ENCODE measurements around the gene DCAF12. TPM values are rescaled to one million over a fixed set of nuclear protein-coding genes. Genes with fewer than 3 reads are reported as not detected.

DCAF12 gene
- total and polyA plus RNA-seq, 2 of the 13 experiments (the other 11 are each of a cell fraction or from before 2014, with no cell fraction given), result 26.8 to 37.4 TPM

- BruUV-seq (replicated peaks), result no TSS peak
- no peak for TF ChIP-seq ZNF839 (CRISPR knock-in tag; IDR thresholded peaks at IDR 0.05; ENCODE audit: borderline replicate concordance)
- no peak for TF ChIP-seq ZNF713 (CRISPR knock-in tag; IDR thresholded peaks at IDR 0.05)
- 0 out of 2 replicates have a peak, but pooled peaks have one; percentile 16 for TF ChIP-seq CEBPG (CRISPR knock-in tag; IDR thresholded peaks at IDR 0.05)
- TF ChIP-seq CEBPB (IDR thresholded peaks at IDR 0.05; ENCODE audit: borderline replicate concordance, low read depth, low read length), result peak; percentile 60; the same call in 1 of the 2 replicates
- no peak for TF ChIP-seq ZBTB1 (CRISPR knock-in tag; IDR thresholded peaks at IDR 0.05; ENCODE audit: borderline replicate concordance)
- TF ChIP-seq GATAD2A (CRISPR knock-in tag; IDR thresholded peaks at IDR 0.05), result peak; percentile 29; the same call in 1 of the 2 replicates
- TF ChIP-seq ZFX (CRISPR knock-in tag; IDR thresholded peaks at IDR 0.05; ENCODE audit: low read depth), result no peak
- TF ChIP-seq RFX3 (CRISPR knock-in tag; IDR thresholded peaks at IDR 0.05), result no peak
- TF ChIP-seq MLX (CRISPR knock-in tag; IDR thresholded peaks at IDR 0.05), result no peak
- TF ChIP-seq HDAC6 (IDR thresholded peaks at IDR 0.05; ENCODE audit: low read depth, low read length), result no peak
- no peak for TF ChIP-seq ZNF329 (CRISPR knock-in tag; IDR thresholded peaks at IDR 0.05; ENCODE audit: low read depth)
- no peak for TF ChIP-seq ELK4 (CRISPR knock-in tag; IDR thresholded peaks at IDR 0.05; ENCODE audit: borderline replicate concordance)
- no peak for TF ChIP-seq FOSL1 (CRISPR knock-in tag; IDR thresholded peaks at IDR 0.05; ENCODE audit: borderline replicate concordance)
- ATAC-seq, result no peak
- peaks cover 39% of the 10 kb centered on the region for H3K4me1 ChIP-seq (ENCODE audit: insufficient read depth, low read length)
- H3K9ac ChIP-seq (ENCODE audit: insufficient read depth, low read depth, low read length), result no peak overlapping the region
- H4K20me1 ChIP-seq (ENCODE audit: insufficient read depth, low read length), result no peaks in the 10 kb centered on the region
- H3K4me2 ChIP-seq (ENCODE audit: low read depth, low read length), result no peak overlapping the region
- no peaks in the 10 kb centered on the region; a peak in 1 of 5 replicates for H3K27me3 ChIP-seq (ENCODE audit: control insufficient read depth in 1 of 2, insufficient read depth in 2 of 2, low read length in 2 of 2)
- no peak overlapping the region for H3K27ac ChIP-seq (ENCODE audit: extremely low read length, insufficient read depth, low read length)
- in situ Hi-C loops (cut with HindIII; ENCODE audit: extremely low pct_ligation_motif_present, low pct_unique_long_range_greater_than_20kb) (no loop called here), intact Hi-C loops (cut with micrococcal nuclease; ENCODE audit: unreplicated experiment) (no loop called here)
- DNase-seq (ENCODE audit: low spot score), result no peak
- no peaks in the 10 kb centered on the region for H3K36me3 ChIP-seq (replicated peaks in 1 of 2; ENCODE audit: control insufficient read depth in 1 of 2, insufficient read depth in 2 of 2, low read length in 2 of 2)
- no peak overlapping the region for H2AFZ ChIP-seq (ENCODE audit: low read length)
- H3K9me3 ChIP-seq (ENCODE audit: low read length), result no peaks in the 10 kb centered on the region
- H3K4me3 ChIP-seq (replicated peaks in 1 of 3; ENCODE audit: insufficient read depth in 1 of 3, low read depth in 2 of 3, low read length in 3 of 3), result no peak overlapping the region
- 36% methylated on average over 2 of the region's 2 CpGs for WGBS (ENCODE audit: low lambda C conversion rate)
- ChIA-PET POLR2A (no interaction called here), CTCF (ENCODE audit: low intra/inter-chr PET ratio, low total read pairs) (no interaction called here)
- H3K79me2 ChIP-seq (ENCODE audit: insufficient read depth, low read length), result no peaks in the 10 kb centered on the region
- no peak for FAIRE-seq
Measured at GRCh38 chr9:34140853-34141252, 14.4 kb upstream of the DCAF12 start.
